Endothelial cell of umbilical vein (primary cell): ENCODE measurements around the gene CNIH2.

Experiments
- CTCF ChIP-seq, 2 donors: IDR thresholded peaks; 1 replicate in 1 of 2; 2 replicates in 1 of 2; pipeline ENCODE4 v1.5.1; 2011; ENCODE audit warnings: low read length in 2 of 2, mild to moderate bottlenecking in 2 of 2, moderate library complexity in 2 of 2, control low read depth in 1 of 2, inconsistent platforms in 1 of 2, low read depth in 1 of 2; ENCODE audit not compliant: insufficient read depth in 1 of 2; ENCODE audit errors: extremely low read depth in 1 of 2
- EZH2 ChIP-seq: IDR thresholded peaks from 2 replicates; pipeline ENCODE4 v1.6.1; 2012; ENCODE audit warnings: borderline replicate concordance, low read depth, mild to moderate bottlenecking, moderate library complexity, low read length, inconsistent platforms; ENCODE audit not compliant: severe bottlenecking
- FOS ChIP-seq: IDR thresholded peaks from 2 replicates; pipeline ENCODE4 v1.6.1; 2011; ENCODE audit warnings: mild to moderate bottlenecking, low read length, moderate library complexity, borderline replicate concordance; ENCODE audit not compliant: insufficient read depth
- GATA2 ChIP-seq: IDR thresholded peaks from 2 replicates; pipeline ENCODE4 v1.7.0; 2011; ENCODE audit warnings: low read depth, mild to moderate bottlenecking, moderate library complexity, mixed read lengths, low read length; ENCODE audit not compliant: insufficient read length, insufficient read depth
- JUN ChIP-seq: IDR thresholded peaks from 2 replicates; pipeline ENCODE4 v1.6.1; 2011; ENCODE audit warnings: borderline replicate concordance, low read depth; ENCODE audit not compliant: insufficient read length, insufficient read depth
- MYC ChIP-seq: IDR thresholded peaks from one replicate; pipeline ENCODE4 v1.6.1; 2011; ENCODE audit warnings: mild to moderate bottlenecking, low read depth, low read length
- POLR2A ChIP-seq: IDR thresholded peaks from 2 replicates; pipeline ENCODE4 v1.6.1; 2012; ENCODE audit warnings: low read depth, mild to moderate bottlenecking, control low read depth, low read length
- POLR2AphosphoS5 ChIP-seq: IDR thresholded peaks from 2 replicates; pipeline ENCODE4 v1.6.1; 2012; ENCODE audit warnings: low read depth, mild to moderate bottlenecking, control low read depth, low read length, moderate library complexity; ENCODE audit not compliant: insufficient read depth
- TF ChIP-seq, protein P1 (sequence below): IDR thresholded peaks from 2 replicates; pipeline ENCODE4 v1.6.1; 2011; ENCODE audit not compliant: insufficient read depth, insufficient read length

DNA sequence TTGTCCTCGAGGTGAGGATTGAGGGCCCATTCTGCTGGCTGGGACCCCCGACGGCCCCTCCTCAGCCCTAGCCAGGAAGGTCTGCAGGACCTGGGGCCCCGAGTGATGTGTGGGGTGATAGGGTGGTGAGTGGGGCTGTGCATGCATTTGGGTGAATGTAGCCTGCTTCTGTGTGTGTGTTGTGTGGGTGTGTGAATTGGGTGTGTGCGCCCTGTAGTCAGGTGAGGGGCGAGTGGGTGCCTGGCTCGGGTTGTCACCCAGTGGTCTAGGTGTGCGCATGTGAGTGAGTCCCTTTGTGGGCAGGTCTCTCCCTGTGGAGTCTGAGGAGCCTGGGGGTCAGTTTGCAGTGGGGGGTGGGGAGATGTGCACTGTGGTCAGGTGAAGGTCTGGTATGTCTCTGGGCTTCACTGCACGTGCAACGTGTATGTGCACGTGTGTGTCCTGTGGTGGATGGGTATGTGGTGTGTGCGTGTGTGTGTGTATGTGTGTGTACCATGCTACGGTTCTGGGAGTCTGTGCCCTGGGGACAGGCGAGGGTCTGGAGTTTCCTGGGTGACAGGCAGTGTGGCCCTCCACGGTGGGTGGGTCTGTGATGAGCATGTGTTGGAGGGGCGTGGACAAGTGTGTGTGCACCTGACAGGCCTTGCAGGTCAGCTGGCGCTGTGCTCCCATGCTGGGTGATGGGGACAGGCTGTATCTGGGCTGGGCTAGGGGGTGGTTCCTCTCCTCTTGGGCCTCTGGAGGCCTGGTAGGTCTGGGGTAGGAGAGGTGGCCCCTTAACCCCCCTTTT lies 14.8 kb downstream of the CNIH2 start:
- no peak for TF ChIP-seq CTCF (IDR thresholded peaks at IDR 0.05; ENCODE audit: extremely low read depth in 1 of 2, insufficient read depth in 1 of 2, low read depth in 1 of 2, low read length in 2 of 2)
- no peak for TF ChIP-seq POLR2A
- no peak for TF ChIP-seq POLR2AphosphoS5
- TF ChIP-seq JUN = no peak
- TF ChIP-seq EZH2 = no peak
- no peak for TF ChIP-seq MYC
- TF ChIP-seq FOS = no peak
- TF ChIP-seq, protein P1, sequence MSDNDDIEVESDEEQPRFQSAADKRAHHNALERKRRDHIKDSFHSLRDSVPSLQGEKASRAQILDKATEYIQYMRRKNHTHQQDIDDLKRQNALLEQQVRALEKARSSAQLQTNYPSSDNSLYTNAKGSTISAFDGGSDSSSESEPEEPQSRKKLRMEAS = no peak
- no peak for TF ChIP-seq GATA2
